KMS-11 (cell line): ENCODE data around the gene MCRIP1.

ENCODE experiments used
- H2AFZ ChIP-seq: fragments of 200-600 bp; sonication (generic); 2 replicates; pipeline ENCODE4 v1.6.1; 2016; ENCODE audit warnings: antibody characterized with exemption, mixed run types, low read depth
- H3K27ac ChIP-seq: fragments of 200-600 bp; sonication (generic); 2 replicates; pipeline ENCODE4 v1.6.1; 2016; ENCODE audit warnings: mild to moderate bottlenecking, mixed run types
- H3K27me3 ChIP-seq: fragments of 200-600 bp; sonication (generic); 2 replicates; pipeline ENCODE4 v1.6.1; 2017; ENCODE audit warnings: mild to moderate bottlenecking, low read depth, mixed run types, moderate library complexity; ENCODE audit not compliant: insufficient read depth
- H3K36me3 ChIP-seq: fragments of 200-600 bp; sonication (generic); 2 replicates; pipeline ENCODE4 v1.6.1; 2017; ENCODE audit warnings: mild to moderate bottlenecking, mixed run types; ENCODE audit not compliant: insufficient read depth
- H3K4me1 ChIP-seq: fragments of 200-600 bp; sonication (generic); 2 replicates; pipeline ENCODE4 v1.6.1; 2016; ENCODE audit warnings: mild to moderate bottlenecking, low read depth, mixed run types; ENCODE audit not compliant: poor library complexity, severe bottlenecking
- H3K4me2 ChIP-seq: fragments of 200-600 bp; sonication (generic); 2 replicates; pipeline ENCODE4 v1.7.0; 2016; ENCODE audit warnings: mild to moderate bottlenecking, mixed run types
- H3K4me3 ChIP-seq: fragments of 200-600 bp; sonication (generic); IDR thresholded peaks from 2 replicates; pipeline ENCODE4 v1.6.1; 2017; ENCODE audit warnings: low read depth, low read length, mixed read lengths; ENCODE audit not compliant: insufficient read depth
- H3K79me2 ChIP-seq: fragments of 200-600 bp; sonication (generic); 2 replicates; pipeline ENCODE4 v1.6.1; 2016; ENCODE audit warnings: low read depth, mixed run types; ENCODE audit not compliant: insufficient read depth
- H3K9ac ChIP-seq: fragments of 200-600 bp; sonication (generic); 2 replicates; pipeline ENCODE4 v1.6.1; 2016; ENCODE audit warnings: mild to moderate bottlenecking, mixed run types
- H4K20me1 ChIP-seq: fragments of 200-600 bp; sonication (generic); 2 replicates; pipeline ENCODE4 v1.6.1; 2016; ENCODE audit warnings: mild to moderate bottlenecking, mixed run types; ENCODE audit not compliant: insufficient read depth
- TF ChIP-seq, protein P1 (sequence below): fragments of 200-600 bp; sonication (generic); conservative IDR thresholded peaks from 2 replicates; pipeline ENCODE4 v1.6.1; 2017; ENCODE audit warnings: low read depth, mild to moderate bottlenecking, antibody characterized with exemption, low read length, moderate library complexity, mixed read lengths

MCRIP1 gene

GRCh38 chr17:81832608-81833159 lies 407 bp downstream of the MCRIP1 start:
- Histone ChIP-seq H3K9ac (peak overlapping the region; percentile 89), H3K4me2 (peak overlapping the region; percentile 99), H2AFZ (peak overlapping the region; percentile 65), H3K27ac (peak overlapping the region; percentile 89), H3K79me2 (peaks cover 9% of the 10 kb centered on the region; the same call in 1 of the 2 replicates), H3K36me3 (no peaks in the 10 kb centered on the region), H4K20me1 (no peaks in the 10 kb centered on the region), H3K27me3 (no peaks in the 10 kb centered on the region), H3K4me1 (peaks cover 28% of the 10 kb centered on the region), H3K4me3 (no peak overlapping the region)
- TF ChIP-seq, protein P1, sequence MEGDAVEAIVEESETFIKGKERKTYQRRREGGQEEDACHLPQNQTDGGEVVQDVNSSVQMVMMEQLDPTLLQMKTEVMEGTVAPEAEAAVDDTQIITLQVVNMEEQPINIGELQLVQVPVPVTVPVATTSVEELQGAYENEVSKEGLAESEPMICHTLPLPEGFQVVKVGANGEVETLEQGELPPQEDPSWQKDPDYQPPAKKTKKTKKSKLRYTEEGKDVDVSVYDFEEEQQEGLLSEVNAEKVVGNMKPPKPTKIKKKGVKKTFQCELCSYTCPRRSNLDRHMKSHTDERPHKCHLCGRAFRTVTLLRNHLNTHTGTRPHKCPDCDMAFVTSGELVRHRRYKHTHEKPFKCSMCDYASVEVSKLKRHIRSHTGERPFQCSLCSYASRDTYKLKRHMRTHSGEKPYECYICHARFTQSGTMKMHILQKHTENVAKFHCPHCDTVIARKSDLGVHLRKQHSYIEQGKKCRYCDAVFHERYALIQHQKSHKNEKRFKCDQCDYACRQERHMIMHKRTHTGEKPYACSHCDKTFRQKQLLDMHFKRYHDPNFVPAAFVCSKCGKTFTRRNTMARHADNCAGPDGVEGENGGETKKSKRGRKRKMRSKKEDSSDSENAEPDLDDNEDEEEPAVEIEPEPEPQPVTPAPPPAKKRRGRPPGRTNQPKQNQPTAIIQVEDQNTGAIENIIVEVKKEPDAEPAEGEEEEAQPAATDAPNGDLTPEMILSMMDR = no peak

- Histone ChIP-seq H3K4me1 (peaks cover 28% of the 10 kb centered on the region), H3K9ac (peak overlapping the region; percentile 89), H3K79me2 (peaks cover 9% of the 10 kb centered on the region; the same call in 1 of the 2 replicates), H2AFZ (peak overlapping the region; percentile 65), H3K27ac (peak overlapping the region; percentile 89), H3K36me3 (no peaks in the 10 kb centered on the region), H3K4me3 (no peak overlapping the region), H3K4me2 (peak overlapping the region; percentile 99), H4K20me1 (no peaks in the 10 kb centered on the region), H3K27me3 (no peaks in the 10 kb centered on the region)
- TF ChIP-seq, protein P1 = no peak
These were observed 1.0 kb downstream of the MCRIP1 start for GRCh38 chr17:81831957-81832607.

- H3K9ac ChIP-seq = peak overlapping the region; percentile 89
- H3K79me2 ChIP-seq = peaks cover 9% of the 10 kb centered on the region; the same call in 1 of the 2 replicates
- H3K36me3 ChIP-seq = no peaks in the 10 kb centered on the region
- peak overlapping the region; percentile 65 for H2AFZ ChIP-seq
- H3K27ac ChIP-seq = peak overlapping the region; percentile 89
- H3K27me3 ChIP-seq = no peaks in the 10 kb centered on the region
- peaks cover 28% of the 10 kb centered on the region for H3K4me1 ChIP-seq
- peak overlapping the region; percentile 99 for H3K4me2 ChIP-seq
- H3K4me3 ChIP-seq = no peak overlapping the region
- no peaks in the 10 kb centered on the region for H4K20me1 ChIP-seq
- TF ChIP-seq, protein P1 = no peak
These were observed 1.5 kb downstream of the MCRIP1 start for GRCh38 chr17:81831563-81831956.

GRCh38 chr17:81829858-81830257 lies 3.2 kb downstream of the MCRIP1 start:
- no peak overlapping the region for H3K4me3 ChIP-seq
- H3K79me2 ChIP-seq = peaks cover 9% of the 10 kb centered on the region; the same call in 1 of the 2 replicates
- H3K4me2 ChIP-seq = no peak overlapping the region
- TF ChIP-seq, protein P1 = no peak
- no peak overlapping the region for H3K27ac ChIP-seq
- H3K9ac ChIP-seq = no peak overlapping the region
- H3K4me1 ChIP-seq = peaks cover 28% of the 10 kb centered on the region
- no peaks in the 10 kb centered on the region for H3K36me3 ChIP-seq
- H2AFZ ChIP-seq = no peak overlapping the region
- no peaks in the 10 kb centered on the region for H3K27me3 ChIP-seq
- no peaks in the 10 kb centered on the region for H4K20me1 ChIP-seq
